DND-41 (cell line): ENCODE measurements around the gene MYLK2.

Source experiments
- EZH2 ChIP-seq: IDR thresholded peaks from 3 replicates; pipeline ENCODE4 v1.6.1; 2012; ENCODE audit warnings: borderline replicate concordance, low read depth, mild to moderate bottlenecking, moderate library complexity, low read length, inconsistent platforms; ENCODE audit not compliant: severe bottlenecking
- TF ChIP-seq, protein P1 (sequence below): IDR thresholded peaks from 2 replicates; pipeline ENCODE4 v1.5.1; 2012; ENCODE audit warnings: borderline replicate concordance, low read length, moderate library complexity, mild to moderate bottlenecking; ENCODE audit not compliant: poor library complexity, severe bottlenecking; ENCODE audit errors: extremely low read depth

DNA sequence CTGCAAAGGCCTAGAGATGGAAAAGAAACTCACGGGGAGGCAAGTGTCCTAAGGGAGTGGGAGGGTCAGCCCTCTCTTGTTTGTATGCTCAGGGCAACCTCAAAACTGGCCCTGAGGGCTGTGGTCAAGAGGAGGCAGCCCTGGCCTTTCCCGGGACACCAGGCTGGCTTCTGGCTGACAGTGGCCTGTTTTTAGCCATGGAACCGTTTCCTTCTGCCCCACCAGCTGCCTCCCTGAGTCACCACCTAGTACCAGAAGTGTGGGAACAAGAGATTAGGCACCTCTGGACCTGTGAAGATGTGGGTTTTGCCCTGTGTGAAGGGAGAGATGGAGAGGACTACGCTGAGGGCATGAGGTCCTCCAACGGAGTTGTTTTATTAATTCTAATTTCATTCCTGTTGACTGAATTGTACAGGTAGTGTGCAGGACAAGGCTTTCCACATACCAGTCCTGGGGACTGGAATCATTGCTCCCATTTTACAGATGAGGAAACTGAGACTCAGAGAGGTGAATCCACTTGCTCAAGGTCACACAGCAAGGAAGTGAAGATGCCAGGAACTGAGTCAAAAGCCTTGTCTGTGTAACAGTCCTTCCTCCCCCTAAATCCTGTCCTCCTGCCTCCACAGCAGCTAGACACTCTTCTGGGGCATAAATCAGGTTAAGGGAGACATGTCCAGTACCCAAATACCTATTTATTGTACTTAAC, 20.8 kb downstream of the MYLK2 start:
- TF ChIP-seq, protein P1, sequence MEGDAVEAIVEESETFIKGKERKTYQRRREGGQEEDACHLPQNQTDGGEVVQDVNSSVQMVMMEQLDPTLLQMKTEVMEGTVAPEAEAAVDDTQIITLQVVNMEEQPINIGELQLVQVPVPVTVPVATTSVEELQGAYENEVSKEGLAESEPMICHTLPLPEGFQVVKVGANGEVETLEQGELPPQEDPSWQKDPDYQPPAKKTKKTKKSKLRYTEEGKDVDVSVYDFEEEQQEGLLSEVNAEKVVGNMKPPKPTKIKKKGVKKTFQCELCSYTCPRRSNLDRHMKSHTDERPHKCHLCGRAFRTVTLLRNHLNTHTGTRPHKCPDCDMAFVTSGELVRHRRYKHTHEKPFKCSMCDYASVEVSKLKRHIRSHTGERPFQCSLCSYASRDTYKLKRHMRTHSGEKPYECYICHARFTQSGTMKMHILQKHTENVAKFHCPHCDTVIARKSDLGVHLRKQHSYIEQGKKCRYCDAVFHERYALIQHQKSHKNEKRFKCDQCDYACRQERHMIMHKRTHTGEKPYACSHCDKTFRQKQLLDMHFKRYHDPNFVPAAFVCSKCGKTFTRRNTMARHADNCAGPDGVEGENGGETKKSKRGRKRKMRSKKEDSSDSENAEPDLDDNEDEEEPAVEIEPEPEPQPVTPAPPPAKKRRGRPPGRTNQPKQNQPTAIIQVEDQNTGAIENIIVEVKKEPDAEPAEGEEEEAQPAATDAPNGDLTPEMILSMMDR, result no peak
- no peak for TF ChIP-seq EZH2
